ENCODE data around the gene DMWD.

- no peak for TF ChIP-seq SIN3A (IDR thresholded peaks at IDR 0.05; ENCODE audit: borderline replicate concordance, low read depth, low read length)
- no peak for TF ChIP-seq RAD21 (IDR thresholded peaks at IDR 0.05; ENCODE audit: low read length)
- TF ChIP-seq CTCF (IDR thresholded peaks at IDR 0.05) = no peak
- no peak for TF ChIP-seq ZBTB33 (IDR thresholded peaks at IDR 0.05; ENCODE audit: borderline replicate concordance, low read depth)
- no peak for TF ChIP-seq YY1 (IDR thresholded peaks at IDR 0.05; ENCODE audit: low read depth)
These were observed 8.5 kb downstream of the DMWD start for GRCh38 chr19:45784096-45784495.

Data from SK-N-SH (cell line).